IPS DF 6.9 (cell line): Measurements from ENCODE around the gene FLNC.

Experiments used
- DNase-seq: peaks from one replicate; pipeline ENCODE4 v3.0.0-alpha.2; 2013; ENCODE audit warnings: low read depth, low spot score
- H3K27ac ChIP-seq: one replicate; pipeline ENCODE4 v1.5.1; 2013; ENCODE audit warnings: low read length, control low read depth
- H3K27me3 ChIP-seq: 2 replicates; pipeline ENCODE4 v1.6.1; 2013; ENCODE audit warnings: mild to moderate bottlenecking, low read length; ENCODE audit not compliant: control insufficient read depth, insufficient read depth
- H3K36me3 ChIP-seq: 2 replicates; pipeline ENCODE4 v1.6.1; 2013; ENCODE audit warnings: low read length; ENCODE audit not compliant: control insufficient read depth, insufficient read depth
- H3K4me1 ChIP-seq: 2 replicates; pipeline ENCODE4 v1.6.1; 2013; ENCODE audit warnings: low read length; ENCODE audit not compliant: control insufficient read depth, insufficient read depth
- H3K4me3 ChIP-seq: 2 replicates; pipeline ENCODE4 v1.5.1; 2013; ENCODE audit warnings: mild to moderate bottlenecking, low read length
- H3K9me3 ChIP-seq: 2 replicates; pipeline ENCODE4 v1.6.1; 2013; ENCODE audit warnings: low read length, inconsistent platforms; ENCODE audit not compliant: control insufficient read depth, insufficient read depth
- WGBS: extraction: QIAGEN DNeasy Blood & Tissue Kit; methylation state at CpG from one replicate; pipeline ENCODE4 v1.1.7; 2013; ENCODE audit warnings: mixed read lengths, missing lambda C conversion rate; ENCODE audit not compliant: insufficient read length, insufficient coverage; 5-methylcytosine and 5-hydroxymethylcytosine counted together

The FLNC gene

GRCh38 chr7:128879939-128880746 lies 49.9 kb downstream of the FLNC start:
- Histone ChIP-seq H3K27me3 (no peaks in the 10 kb centered on the region), H3K27ac (no peak overlapping the region), H3K4me3 (no peak overlapping the region), H3K4me1 (peaks cover 6% of the 10 kb centered on the region; the same call in 1 of the 2 replicates), H3K9me3 (no peaks in the 10 kb centered on the region), H3K36me3 (no peaks in the 10 kb centered on the region)
- WGBS: no CpG with 5 or more reads among the region's 31 CpGs
- DNase-seq: no peak

- Histone ChIP-seq H3K9me3 (no peaks in the 10 kb centered on the region), H3K36me3 (no peaks in the 10 kb centered on the region), H3K4me3 (no peak overlapping the region), H3K27ac (no peak overlapping the region), H3K4me1 (peaks cover 6% of the 10 kb centered on the region; the same call in 1 of the 2 replicates), H3K27me3 (no peaks in the 10 kb centered on the region)
- WGBS: no CpG with 5 or more reads among the region's 11 CpGs
- no peak for DNase-seq
Measured at GRCh38 chr7:128880791-128881457, 50.7 kb downstream of the FLNC start.

- no peaks in the 10 kb centered on the region for H3K9me3 ChIP-seq
- no peak for DNase-seq
- H3K36me3 ChIP-seq: no peaks in the 10 kb centered on the region
- no CpG with 5 or more reads among the region's 10 CpGs for WGBS
- no peaks in the 10 kb centered on the region for H3K27me3 ChIP-seq
- H3K4me3 ChIP-seq: no peak overlapping the region
- H3K4me1 ChIP-seq: peaks cover 6% of the 10 kb centered on the region; the same call in 1 of the 2 replicates
- no peak overlapping the region for H3K27ac ChIP-seq
Measured at GRCh38 chr7:128881458-128882125, 51.4 kb downstream of the FLNC start.

- no peak overlapping the region for H3K4me3 ChIP-seq
- peaks cover 6% of the 10 kb centered on the region; the same call in 1 of the 2 replicates for H3K4me1 ChIP-seq
- H3K36me3 ChIP-seq: no peaks in the 10 kb centered on the region
- H3K9me3 ChIP-seq: no peaks in the 10 kb centered on the region
- no peaks in the 10 kb centered on the region for H3K27me3 ChIP-seq
- WGBS: no CpG with 5 or more reads among the region's 8 CpGs
- no peak overlapping the region for H3K27ac ChIP-seq
- no peak for DNase-seq
Measured at GRCh38 chr7:128882134-128882533, 51.9 kb downstream of the FLNC start.

- Histone ChIP-seq H3K4me3 (no peak overlapping the region), H3K9me3 (no peaks in the 10 kb centered on the region), H3K4me1 (peaks cover 11% of the 10 kb centered on the region), H3K27ac (no peak overlapping the region), H3K36me3 (no peaks in the 10 kb centered on the region), H3K27me3 (no peaks in the 10 kb centered on the region)
- DNase-seq: no peak
- WGBS: 100% methylated on average over 2 of the region's 19 CpGs
Measured at GRCh38 chr7:128883622-128884448, 53.6 kb downstream of the FLNC start.

DNA sequence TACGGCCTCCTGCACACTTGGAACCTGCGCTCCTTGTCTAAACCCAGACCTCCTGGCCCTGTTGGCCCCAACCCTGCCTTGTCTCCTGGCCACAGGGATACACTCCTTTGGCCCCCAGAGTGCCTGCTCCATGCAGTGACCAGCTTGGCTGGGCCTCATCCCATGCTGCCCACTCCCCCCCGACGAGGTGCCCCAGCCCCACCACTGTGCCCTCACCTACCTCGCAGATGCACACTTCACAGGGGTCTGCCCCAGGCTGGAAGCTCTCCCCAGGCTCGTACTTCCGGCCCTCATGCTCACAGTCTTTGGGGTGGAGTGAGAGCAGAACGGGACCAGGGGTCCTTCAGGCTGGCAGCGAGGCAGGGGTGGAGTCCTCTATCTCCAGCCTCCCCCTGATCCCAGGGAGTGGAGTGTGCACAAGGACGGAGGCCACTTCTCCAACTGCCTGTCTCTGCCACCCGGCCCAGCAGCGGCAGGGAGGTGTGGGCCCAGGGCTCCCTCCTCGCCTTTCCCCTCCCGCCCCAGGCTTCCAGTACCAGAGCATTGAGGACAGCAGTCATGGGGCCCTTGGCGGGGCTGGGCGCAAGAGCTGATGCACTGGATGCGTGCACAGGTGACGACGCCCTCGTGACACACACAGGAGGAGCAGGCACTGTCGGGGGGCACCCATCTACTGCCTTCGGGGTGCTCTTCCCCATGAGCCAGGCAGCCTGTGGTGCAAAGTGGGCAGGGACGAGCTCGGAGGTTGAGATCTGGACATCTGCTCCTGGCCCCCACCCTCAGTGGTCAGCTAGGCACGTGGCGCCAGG lies 54.6 kb downstream of the FLNC start:
- Histone ChIP-seq H3K36me3 (no peaks in the 10 kb centered on the region), H3K27ac (no peak overlapping the region), H3K4me1 (peaks cover 11% of the 10 kb centered on the region), H3K27me3 (no peaks in the 10 kb centered on the region), H3K4me3 (no peak overlapping the region), H3K9me3 (no peaks in the 10 kb centered on the region)
- WGBS: no CpG with 5 or more reads among the region's 26 CpGs
- DNase-seq: no peak

- DNase-seq: no peak
- Histone ChIP-seq H3K36me3 (no peaks in the 10 kb centered on the region), H3K4me1 (peaks cover 8% of the 10 kb centered on the region), H3K4me3 (no peak overlapping the region), H3K9me3 (no peaks in the 10 kb centered on the region), H3K27ac (no peak overlapping the region), H3K27me3 (no peaks in the 10 kb centered on the region)
- WGBS: no CpG with 5 or more reads among the region's 10 CpGs
Measured at GRCh38 chr7:128885370-128886187, 55.4 kb downstream of the FLNC start.

GRCh38 chr7:128886391-128887168 lies 56.4 kb downstream of the FLNC start:
- H3K9me3 ChIP-seq: no peaks in the 10 kb centered on the region
- peaks cover 8% of the 10 kb centered on the region for H3K4me1 ChIP-seq
- no peak overlapping the region for H3K27ac ChIP-seq
- H3K36me3 ChIP-seq: no peaks in the 10 kb centered on the region
- no CpG with 5 or more reads among the region's 14 CpGs for WGBS
- no peak for DNase-seq
- H3K4me3 ChIP-seq: no peak overlapping the region
- H3K27me3 ChIP-seq: no peaks in the 10 kb centered on the region
